ENCODE measurements around the gene NLRP6.

Gene NLRP6

GRCh38 chr11:249062-249461, 29.1 kb upstream of the NLRP6 start:
- ChIA-PET CTCF (interaction anchor here (0.8 to 4.3 kb wide), 6 partner anchors 11 to 148 kb away, joined by 3 to 85 read pairs (median 21); partner anchors contain the start of genes PSMD13 and SIRT3), POLR2A (no interaction called here)
- TF ChIP-seq, protein P1, sequence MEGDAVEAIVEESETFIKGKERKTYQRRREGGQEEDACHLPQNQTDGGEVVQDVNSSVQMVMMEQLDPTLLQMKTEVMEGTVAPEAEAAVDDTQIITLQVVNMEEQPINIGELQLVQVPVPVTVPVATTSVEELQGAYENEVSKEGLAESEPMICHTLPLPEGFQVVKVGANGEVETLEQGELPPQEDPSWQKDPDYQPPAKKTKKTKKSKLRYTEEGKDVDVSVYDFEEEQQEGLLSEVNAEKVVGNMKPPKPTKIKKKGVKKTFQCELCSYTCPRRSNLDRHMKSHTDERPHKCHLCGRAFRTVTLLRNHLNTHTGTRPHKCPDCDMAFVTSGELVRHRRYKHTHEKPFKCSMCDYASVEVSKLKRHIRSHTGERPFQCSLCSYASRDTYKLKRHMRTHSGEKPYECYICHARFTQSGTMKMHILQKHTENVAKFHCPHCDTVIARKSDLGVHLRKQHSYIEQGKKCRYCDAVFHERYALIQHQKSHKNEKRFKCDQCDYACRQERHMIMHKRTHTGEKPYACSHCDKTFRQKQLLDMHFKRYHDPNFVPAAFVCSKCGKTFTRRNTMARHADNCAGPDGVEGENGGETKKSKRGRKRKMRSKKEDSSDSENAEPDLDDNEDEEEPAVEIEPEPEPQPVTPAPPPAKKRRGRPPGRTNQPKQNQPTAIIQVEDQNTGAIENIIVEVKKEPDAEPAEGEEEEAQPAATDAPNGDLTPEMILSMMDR (IDR thresholded peaks at IDR 0.05; ENCODE audit: control extremely low read depth, extremely low read depth, low read depth, missing control alignments): no peak
- DNase-seq (ENCODE audit: extremely low spot score): no peak

- ChIA-PET POLR2A (no interaction called here), CTCF (interaction anchor here (0.6 to 4.3 kb wide), 41 partner anchors 10 to 269 kb away, joined by 3 to 85 read pairs (median 7); partner anchors contain the start of genes BET1L, IFITM5, PSMD13 and RIC8A)
- DNase-seq (ENCODE audit: extremely low spot score): no peak
- TF ChIP-seq, protein P1 (IDR thresholded peaks at IDR 0.05; ENCODE audit: control extremely low read depth, extremely low read depth, low read depth, missing control alignments): no peak
Observed at GRCh38 chr11:250274-250673, 27.9 kb upstream of the NLRP6 start.

- peak; percentile 60 for DNase-seq (ENCODE audit: extremely low spot score)
- ChIA-PET CTCF (interaction anchor here (0.6 to 4.3 kb wide), 50 partner anchors 10 to 269 kb away, joined by 3 to 85 read pairs (median 6); partner anchors contain the start of genes BET1L, IFITM5, PSMD13 and RIC8A), POLR2A (no interaction called here)
- TF ChIP-seq, protein P1 (IDR thresholded peaks at IDR 0.05; ENCODE audit: control extremely low read depth, extremely low read depth, low read depth, missing control alignments): peak; percentile 63
Observed at GRCh38 chr11:250740-251299, 27.4 kb upstream of the NLRP6 start.

DNA sequence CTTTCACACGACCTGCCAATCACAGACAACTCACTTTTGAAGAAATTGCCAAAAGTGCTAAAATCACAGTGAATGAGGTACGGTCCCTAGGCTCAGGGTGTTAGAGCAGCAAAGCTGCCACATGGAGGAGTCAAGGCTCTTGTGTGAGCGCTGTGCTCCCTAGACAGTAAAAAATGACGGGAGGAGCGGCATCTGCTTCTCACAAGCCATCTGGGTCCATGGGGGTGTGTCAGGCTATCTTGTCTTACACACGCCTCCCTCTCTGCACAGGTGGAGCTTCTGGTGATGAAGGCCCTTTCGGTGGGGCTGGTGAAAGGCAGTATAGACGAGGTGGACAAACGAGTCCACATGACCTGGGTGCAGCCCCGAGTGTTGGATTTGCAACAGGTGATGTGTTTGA, 26.7 kb upstream of the NLRP6 start:
- CTCF ChIA-PET: interaction anchor here (0.7 to 4.3 kb wide), 40 partner anchors 9 to 220 kb away, joined by 3 to 85 read pairs (median 7); partner anchors contain the start of genes BET1L, IFITM5, PSMD13 and RIC8A
- no peak for DNase-seq (ENCODE audit: extremely low spot score)
- TF ChIP-seq, protein P1 (IDR thresholded peaks at IDR 0.05; ENCODE audit: control extremely low read depth, extremely low read depth, low read depth, missing control alignments): no peak
- POLR2A ChIA-PET: no interaction called here

DNA sequence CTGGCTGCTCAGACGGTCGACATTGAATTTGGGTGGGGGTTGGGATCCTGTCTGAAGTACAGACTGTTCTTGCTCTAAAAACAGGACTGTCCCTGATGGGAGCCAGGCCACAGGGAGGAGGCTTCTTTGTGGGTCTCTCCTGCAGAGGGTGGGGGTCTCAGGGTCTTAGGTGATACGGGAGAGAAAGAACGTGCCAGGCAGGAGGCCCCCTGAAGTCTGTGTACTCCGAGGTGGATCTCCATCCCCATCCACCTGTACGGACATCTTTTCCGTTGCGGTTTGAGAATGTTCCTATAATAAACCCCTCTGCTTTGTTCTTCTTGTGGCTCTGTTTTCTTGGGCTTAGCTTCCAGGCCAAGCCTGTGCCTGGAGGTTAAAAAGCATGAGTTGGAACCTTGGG, 25.5 kb upstream of the NLRP6 start:
- ChIA-PET CTCF (interaction anchor here (1.5 to 2.5 kb wide), 5 partner anchors 23 to 111 kb away, joined by 3 to 14 read pairs (median 10); no protein-coding TSS in a partner anchor), POLR2A (no interaction called here)
- TF ChIP-seq, protein P1 (IDR thresholded peaks at IDR 0.05; ENCODE audit: control extremely low read depth, extremely low read depth, low read depth, missing control alignments): no peak
- DNase-seq (ENCODE audit: extremely low spot score): no peak

DNA sequence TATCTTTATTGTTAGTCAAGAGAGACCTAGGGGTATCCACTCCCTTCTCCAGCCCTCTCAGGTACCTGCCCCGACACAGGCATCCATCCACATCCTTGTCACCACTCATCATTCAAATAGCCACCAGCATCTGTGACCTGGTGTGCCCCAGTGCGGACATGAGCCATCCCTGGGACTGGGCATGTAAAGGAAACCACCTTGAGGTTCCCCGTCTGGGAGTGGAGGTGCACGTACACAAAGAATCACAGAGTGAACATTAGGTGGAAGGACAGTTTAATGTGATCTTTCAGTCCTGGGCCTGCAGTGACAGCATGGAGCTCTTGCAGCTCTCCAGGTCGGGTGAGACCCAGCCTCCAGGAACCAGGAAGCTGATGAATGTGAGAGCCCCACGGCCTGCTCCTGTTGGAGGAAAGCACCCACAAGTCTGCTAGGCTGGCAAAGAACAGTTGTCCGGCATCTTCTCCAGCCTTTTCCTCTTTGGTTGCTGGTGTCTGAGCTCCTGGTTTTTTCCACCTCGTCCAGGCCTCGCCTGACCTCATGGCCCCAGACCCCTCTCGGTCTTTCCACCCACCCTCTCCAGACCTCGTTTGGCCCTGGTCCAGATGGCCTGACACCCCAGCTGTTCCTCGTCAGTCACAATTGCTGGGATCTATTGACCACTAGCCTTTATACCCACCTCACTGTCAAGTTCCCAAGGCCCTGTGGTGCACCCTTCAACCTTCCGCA, 24.9 kb upstream of the NLRP6 start:
- TF ChIP-seq, protein P1 (IDR thresholded peaks at IDR 0.05; ENCODE audit: control extremely low read depth, extremely low read depth, low read depth, missing control alignments): no peak
- no peak for DNase-seq (ENCODE audit: extremely low spot score)
- POLR2A ChIA-PET: no interaction called here
- CTCF ChIA-PET: interaction anchor here (1.5 to 2.0 kb wide), 3 partner anchors 29 to 110 kb away, joined by 3 to 12 read pairs (median 4); no protein-coding TSS in a partner anchor

Measured in GM10248 (cell line).